SK-N-SH treated with all-trans-retinoic acid at 6 μM for 48 hours (cell line): ENCODE results near the gene SUGP1.
"Not testable (repeated sequence)": the region's sequence is repeated elsewhere in the genome, so short reads cannot be mapped to it uniquely, and the experiment has no call there.

Source experiments
- ATAC-seq: fragments of 200-7000 bp; cut with Tn5 transposase; 3 replicates; pipeline ENCODE4 v1.9.1; 2020; ENCODE audit warnings: mild to moderate bottlenecking, moderate library complexity
- ARNTL ChIP-seq: fragments of 450-650 bp; formaldehyde crosslinking; IDR thresholded peaks from 2 replicates; pipeline ENCODE4 v1.5.0; 2020; ENCODE audit warnings: low read depth, mild to moderate bottlenecking, moderate library complexity, borderline replicate concordance
- CREB5 ChIP-seq: fragments of 250-450 bp; sonication (Bioruptor Pico); IDR thresholded peaks from 2 replicates; pipeline ENCODE4 v1.5.1; 2020; ENCODE audit warnings: low read depth, mild to moderate bottlenecking, moderate library complexity
- ISL1 ChIP-seq: fragments of 250-450 bp; sonication (Bioruptor Pico); IDR thresholded peaks from 2 replicates; pipeline ENCODE4 v2.1.2; 2022; ENCODE audit warnings: mild to moderate bottlenecking, moderate library complexity
- OSR1 ChIP-seq: fragments of 250-450 bp; sonication (Bioruptor Pico); IDR thresholded peaks from 2 replicates; pipeline ENCODE4 v1.8.0; 2022; ENCODE audit warnings: moderate library complexity, mild to moderate bottlenecking, inconsistent platforms
- PATZ1 ChIP-seq: fragments of 250-450 bp; sonication (Bioruptor Pico); IDR thresholded peaks from 2 replicates; pipeline ENCODE4 v1.8.0; 2020; ENCODE audit warnings: mild to moderate bottlenecking, moderate library complexity, borderline replicate concordance
- POU6F1 ChIP-seq: fragments of 250-450 bp; sonication (Bioruptor Pico); IDR thresholded peaks from 2 replicates; pipeline ENCODE4 v1.8.0; 2021; ENCODE audit warnings: low read depth, mild to moderate bottlenecking, moderate library complexity, borderline replicate concordance
- RARB ChIP-seq: fragments of 250-450 bp; sonication (Bioruptor Pico); IDR thresholded peaks from 2 replicates; pipeline ENCODE4 v1.8.0; 2021; ENCODE audit warnings: mild to moderate bottlenecking, moderate library complexity
- SNAI2 ChIP-seq: fragments of 250-450 bp; sonication (Bioruptor Pico); IDR thresholded peaks from 2 replicates; pipeline ENCODE4 v1.5.0; 2020; ENCODE audit warnings: mild to moderate bottlenecking, moderate library complexity
- TCF4 ChIP-seq: fragments of 250-450 bp; sonication (Bioruptor Pico); IDR thresholded peaks from 2 replicates; pipeline ENCODE4 v1.8.0; 2021; ENCODE audit warnings: mild to moderate bottlenecking, moderate library complexity, borderline replicate concordance
- TOX ChIP-seq: fragments of 250-450 bp; sonication (Bioruptor Pico); IDR thresholded peaks from 2 replicates; pipeline ENCODE4 v1.8.0; 2021; ENCODE audit warnings: mild to moderate bottlenecking, moderate library complexity, borderline replicate concordance
- TSHZ2 ChIP-seq: fragments of 250-450 bp; sonication (Bioruptor Pico); IDR thresholded peaks from 2 replicates; pipeline ENCODE4 v1.5.0; 2020; ENCODE audit warnings: mild to moderate bottlenecking, moderate library complexity
- ZFP3 ChIP-seq: fragments of 250-450 bp; sonication (Bioruptor Pico); IDR thresholded peaks from 2 replicates; pipeline ENCODE4 v1.5.0; 2020; ENCODE audit warnings: mild to moderate bottlenecking, moderate library complexity
- ZFP30 ChIP-seq: fragments of 450-650 bp; formaldehyde crosslinking; IDR thresholded peaks from 2 replicates; pipeline ENCODE4 v1.5.0; 2022; ENCODE audit warnings: mild to moderate bottlenecking, moderate library complexity
- ZNF565 ChIP-seq: fragments of 450-650 bp; formaldehyde crosslinking; conservative IDR thresholded peaks from 2 replicates; pipeline ENCODE4 v1.5.0; 2020; ENCODE audit warnings: low read depth, mild to moderate bottlenecking, moderate library complexity
- ZNF70 ChIP-seq: fragments of 450-650 bp; formaldehyde crosslinking; IDR thresholded peaks from 2 replicates; pipeline ENCODE4 v1.5.0; 2020; ENCODE audit warnings: mild to moderate bottlenecking, moderate library complexity

SUGP1 gene

GRCh38 chr19:19354932-19355331 lies 34.6 kb upstream of the SUGP1 start (continued):
- TF ChIP-seq TSHZ2 (CRISPR knock-in tag): no peak

- no peak for ATAC-seq
- TF ChIP-seq ZFP3 (CRISPR knock-in tag) (peak; percentile 99), OSR1 (no peak)
Observed at GRCh38 chr19:19354007-19354406, 33.7 kb upstream of the SUGP1 start.

- TF ChIP-seq POU6F1 (CRISPR knock-in tag): no peak
- no peak for TF ChIP-seq ZFP3 (CRISPR knock-in tag)
- TF ChIP-seq ZNF565 (CRISPR knock-in tag): no peak
- TF ChIP-seq SNAI2 (CRISPR knock-in tag): no peak
- no peak for TF ChIP-seq ARNTL (CRISPR knock-in tag)
- ATAC-seq: no peak
Observed at GRCh38 chr19:19352823-19353222, 32.5 kb upstream of the SUGP1 start.

GRCh38 chr19:19350756-19351155 lies 30.4 kb upstream of the SUGP1 start:
- not testable (repeated sequence) for ATAC-seq

GRCh38 chr19:19349365-19349764 lies 29.1 kb upstream of the SUGP1 start:
- no peak for TF ChIP-seq ZNF70 (CRISPR knock-in tag)
- no peak for TF ChIP-seq PATZ1 (CRISPR knock-in tag)
- no peak for TF ChIP-seq TSHZ2 (CRISPR knock-in tag)
- no peak for TF ChIP-seq ISL1 (CRISPR knock-in tag)
- no peak for TF ChIP-seq TCF4 (CRISPR knock-in tag)
- TF ChIP-seq POU6F1 (CRISPR knock-in tag): no peak
- no peak for TF ChIP-seq ZFP30 (CRISPR knock-in tag)
- TF ChIP-seq ZFP3 (CRISPR knock-in tag): no peak
- TF ChIP-seq OSR1: no peak
- TF ChIP-seq RARB (CRISPR knock-in tag): no peak
- no peak for TF ChIP-seq ZNF565 (CRISPR knock-in tag)
- no peak for TF ChIP-seq TOX (CRISPR knock-in tag)
- no peak for TF ChIP-seq CREB5 (CRISPR knock-in tag)
- ATAC-seq: no peak; the same call in 2 of the 3 replicates
